Brain microvascular endothelial cell (primary cell): ENCODE results near the gene TMEM190.

Experiments used
- DNase-seq: peaks from one replicate; pipeline ENCODE4 v3.0.0-alpha.2; 2020
- H3K27ac ChIP-seq: fragments of 250-450 bp; sonication (Bioruptor Pico); 2 replicates; pipeline ENCODE4 v1.5.1; 2020; ENCODE audit warnings: mild to moderate bottlenecking, moderate library complexity
- H3K27me3 ChIP-seq: fragments of 250-450 bp; sonication (Bioruptor Pico); replicated peaks from 2 replicates; pipeline ENCODE4 v1.5.1; 2020; ENCODE audit warnings: mild to moderate bottlenecking
- H3K36me3 ChIP-seq: fragments of 250-450 bp; sonication (Bioruptor Pico); replicated peaks from 2 replicates; pipeline ENCODE4 v1.5.1; 2020; ENCODE audit warnings: mild to moderate bottlenecking
- H3K4me3 ChIP-seq: 2 replicates; pipeline ENCODE4 v1.5.1; 2011; ENCODE audit warnings: low read depth, mild to moderate bottlenecking, control low read depth, low read length, moderate library complexity
- in situ Hi-C: cut with HindIII; loops from 2 replicates; pipeline ENCODE4 v1.10.0; 2017; ENCODE audit warnings: low sequenced_read_pairs, low pct_ligation_motif_present
- TF ChIP-seq, protein P1 (sequence below): IDR thresholded peaks from 2 replicates; pipeline ENCODE4 v1.5.1; 2011; ENCODE audit warnings: low read depth, mild to moderate bottlenecking, moderate library complexity, low read length, control low read depth, inconsistent platforms; ENCODE audit errors: missing control alignments

The TMEM190 gene

DNA sequence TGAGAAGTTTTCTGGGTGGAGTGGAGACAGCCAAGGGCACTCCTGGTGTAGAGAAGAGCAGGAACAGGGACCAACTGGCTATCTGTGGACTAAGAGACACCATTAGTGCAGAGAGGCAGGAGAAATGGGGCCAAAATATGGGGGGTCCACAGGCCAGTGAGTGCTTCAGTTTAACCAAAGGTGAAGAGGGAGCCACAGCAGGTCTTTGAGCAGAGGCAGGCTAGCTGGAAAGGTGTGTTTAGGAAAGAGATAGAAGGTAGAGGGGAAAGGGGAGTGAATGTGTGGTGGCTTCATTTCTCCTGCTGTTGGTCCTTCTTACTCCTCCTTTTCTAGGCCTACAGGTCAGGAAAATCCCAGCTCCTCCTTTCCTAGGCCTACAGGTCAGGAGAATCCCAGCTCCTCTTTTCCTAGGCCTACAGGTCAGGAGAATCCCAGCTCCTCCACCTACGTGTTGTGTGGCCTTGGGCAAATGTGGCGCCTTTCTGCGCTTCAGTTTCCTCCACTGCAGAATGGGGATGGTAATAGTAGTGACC, 6.0 kb downstream of the TMEM190 start:
- DNase-seq = no peak
- H3K27ac ChIP-seq = no peak overlapping the region
- peaks cover 8% of the 10 kb centered on the region for H3K36me3 ChIP-seq
- no peak overlapping the region for H3K4me3 ChIP-seq
- H3K27me3 ChIP-seq = peaks cover 2% of the 10 kb centered on the region
- in situ Hi-C loops = loop anchor here (25.0 kb wide), 1 partner anchor 230 kb away; the partner anchor contains the start of genes ZNF524, ZNF784 and ZNF865
- TF ChIP-seq, protein P1, sequence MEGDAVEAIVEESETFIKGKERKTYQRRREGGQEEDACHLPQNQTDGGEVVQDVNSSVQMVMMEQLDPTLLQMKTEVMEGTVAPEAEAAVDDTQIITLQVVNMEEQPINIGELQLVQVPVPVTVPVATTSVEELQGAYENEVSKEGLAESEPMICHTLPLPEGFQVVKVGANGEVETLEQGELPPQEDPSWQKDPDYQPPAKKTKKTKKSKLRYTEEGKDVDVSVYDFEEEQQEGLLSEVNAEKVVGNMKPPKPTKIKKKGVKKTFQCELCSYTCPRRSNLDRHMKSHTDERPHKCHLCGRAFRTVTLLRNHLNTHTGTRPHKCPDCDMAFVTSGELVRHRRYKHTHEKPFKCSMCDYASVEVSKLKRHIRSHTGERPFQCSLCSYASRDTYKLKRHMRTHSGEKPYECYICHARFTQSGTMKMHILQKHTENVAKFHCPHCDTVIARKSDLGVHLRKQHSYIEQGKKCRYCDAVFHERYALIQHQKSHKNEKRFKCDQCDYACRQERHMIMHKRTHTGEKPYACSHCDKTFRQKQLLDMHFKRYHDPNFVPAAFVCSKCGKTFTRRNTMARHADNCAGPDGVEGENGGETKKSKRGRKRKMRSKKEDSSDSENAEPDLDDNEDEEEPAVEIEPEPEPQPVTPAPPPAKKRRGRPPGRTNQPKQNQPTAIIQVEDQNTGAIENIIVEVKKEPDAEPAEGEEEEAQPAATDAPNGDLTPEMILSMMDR = no peak

DNA sequence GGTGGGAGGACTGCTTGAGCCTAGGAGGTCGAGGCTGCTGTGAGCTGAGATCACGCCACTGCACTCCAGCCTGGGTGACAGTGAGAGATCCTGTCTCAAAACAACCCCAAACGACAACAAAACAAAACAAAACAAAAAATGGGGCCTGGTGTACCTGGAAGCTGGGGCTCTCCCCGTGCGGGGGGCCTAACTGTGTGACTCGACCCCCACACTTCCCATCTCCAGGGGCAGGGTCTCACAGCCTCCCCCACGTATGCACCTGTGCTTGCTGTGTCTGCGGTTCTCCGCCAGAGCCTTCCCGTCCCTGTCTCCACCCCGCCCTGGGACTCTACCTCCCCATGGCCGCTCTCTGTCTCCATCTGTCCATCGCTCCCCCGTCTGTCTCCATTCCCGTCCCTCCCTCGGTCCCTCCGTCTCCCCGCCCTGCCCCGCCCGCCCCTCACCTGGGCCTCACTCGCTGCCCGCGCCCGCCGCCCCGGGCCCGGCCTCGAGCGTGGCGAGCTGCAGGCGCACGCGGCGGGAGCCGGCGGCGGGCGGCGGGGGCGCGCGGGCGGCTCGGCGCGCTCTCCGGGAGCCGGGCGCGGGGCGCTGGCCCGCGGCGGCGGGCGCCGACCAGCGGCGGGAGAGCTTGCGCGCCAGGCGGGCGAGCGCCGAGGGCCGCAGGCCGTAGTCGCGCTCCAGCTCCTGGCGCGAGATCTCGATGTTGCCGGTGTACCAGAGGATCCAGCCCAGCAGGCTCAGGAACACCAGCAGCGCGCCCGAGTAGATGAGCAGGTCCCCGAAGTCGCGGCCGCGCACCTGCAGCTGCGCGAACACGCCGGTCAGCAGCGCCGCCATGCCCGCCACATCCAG, 6.9 kb downstream of the TMEM190 start:
- DNase-seq = peak; percentile 56
- H3K27me3 ChIP-seq = no peaks in the 10 kb centered on the region
- H3K4me3 ChIP-seq = peak overlapping the region; percentile 55
- TF ChIP-seq, protein P1 = peak; percentile 18
- H3K36me3 ChIP-seq = peaks cover 17% of the 10 kb centered on the region
- in situ Hi-C loops = loop anchor here (25.0 kb wide), 1 partner anchor 229 kb away; the partner anchor contains the start of genes ZNF524, ZNF784 and ZNF865
- no peak overlapping the region for H3K27ac ChIP-seq

DNA sequence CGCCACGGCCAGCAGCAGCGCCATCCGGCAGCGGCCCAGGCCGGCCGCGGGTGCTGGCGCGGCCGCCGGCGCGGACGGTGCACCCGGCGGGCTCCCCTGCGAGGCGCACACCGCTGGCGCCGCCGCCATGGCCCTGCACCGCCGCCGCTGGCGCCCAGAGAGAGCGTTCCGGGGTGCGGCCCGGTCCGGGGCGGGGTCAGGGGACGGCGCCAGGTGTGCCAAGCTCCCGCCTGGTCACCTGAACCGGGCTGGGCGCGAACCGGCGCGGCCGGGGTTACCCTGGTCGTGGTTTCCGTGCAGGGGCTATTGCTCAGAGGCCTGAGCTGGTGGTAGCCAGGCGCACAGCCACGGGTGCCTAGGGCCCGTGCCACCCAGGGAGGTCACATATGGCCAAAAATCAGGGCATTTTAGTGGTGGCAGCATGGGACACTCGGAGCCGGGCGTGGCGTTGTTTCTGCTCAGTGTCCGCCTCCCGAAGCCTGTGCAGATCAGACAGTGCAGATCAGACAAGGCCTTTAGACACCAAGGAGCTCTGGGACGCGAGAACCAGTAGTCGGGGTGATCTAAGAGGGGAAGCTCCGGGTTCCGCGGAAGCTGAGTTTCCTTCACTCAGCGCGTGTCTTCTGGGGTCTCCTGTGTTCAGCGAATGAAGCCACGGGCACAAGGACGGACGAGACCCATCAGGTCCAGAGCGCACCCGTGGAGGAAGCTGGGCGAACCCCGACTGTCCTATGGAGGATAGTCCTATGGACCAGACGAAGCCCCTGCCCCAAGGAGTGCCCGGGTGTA, 7.7 kb downstream of the TMEM190 start, which contains the start of gene TMEM238:
TMEM238 (minus strand) TSS at position 162 of the 789 bp plus-strand sequence; CDS start at position 129, 33 bp downstream.
- in situ Hi-C loops = loop anchor here (25.0 kb wide), 1 partner anchor 228 kb away; the partner anchor contains the start of genes ZNF524, ZNF784 and ZNF865
- Histone ChIP-seq H3K27me3 (no peaks in the 10 kb centered on the region), H3K36me3 (peaks cover 25% of the 10 kb centered on the region), H3K27ac (peak within 1 kb of the TSS; percentile 77), H3K4me3 (peak within 1 kb of the TSS; percentile 55)
- DNase-seq = no peak
- TF ChIP-seq, protein P1 = no peak

DNA sequence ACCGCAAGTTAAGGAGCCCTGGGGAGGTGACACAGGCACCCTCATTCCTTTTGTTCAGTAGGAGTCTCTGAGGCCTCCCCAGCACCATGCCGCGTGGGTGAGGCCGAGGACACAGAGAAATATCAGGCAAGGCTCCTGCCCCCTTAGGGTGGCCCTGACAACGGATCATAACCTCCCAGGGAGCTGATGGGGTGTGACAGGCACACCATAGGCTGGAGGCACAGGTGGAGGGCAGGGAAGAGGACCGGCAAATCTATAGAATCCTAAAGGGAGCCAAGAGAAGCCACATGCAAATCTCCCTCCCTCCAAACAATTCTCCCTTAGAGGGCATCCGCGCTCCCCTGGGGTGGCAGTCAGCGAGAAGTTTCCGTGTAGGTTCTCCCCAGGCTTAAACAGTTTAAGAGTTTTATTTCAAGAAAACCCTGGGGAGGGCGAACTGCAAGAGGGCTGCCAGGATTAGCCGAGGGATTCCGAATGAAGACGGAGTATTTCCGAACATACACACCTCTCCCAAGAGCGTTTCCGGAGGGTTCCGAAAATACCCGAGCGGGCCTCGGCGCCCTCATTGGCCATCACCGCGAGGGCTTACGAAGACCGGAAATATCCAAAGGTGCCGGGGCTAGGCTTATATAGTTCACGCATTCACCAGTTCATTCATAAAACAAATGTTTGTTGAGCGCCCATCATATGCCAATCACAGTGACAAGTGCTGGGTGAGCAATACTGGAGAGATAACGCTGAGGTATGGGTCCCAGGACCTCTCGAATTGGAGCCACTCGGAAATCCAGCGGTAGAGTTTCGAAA, 8.5 kb downstream of the TMEM190 start:
- in situ Hi-C loops = loop anchor here (25.0 kb wide), 1 partner anchor 227 kb away; the partner anchor contains the start of genes ZNF524, ZNF784 and ZNF865
- Histone ChIP-seq H3K27me3 (no peaks in the 10 kb centered on the region), H3K27ac (peak overlapping the region; percentile 77), H3K4me3 (peak overlapping the region; percentile 60), H3K36me3 (peaks cover 33% of the 10 kb centered on the region)
- DNase-seq = peak; percentile 95
- TF ChIP-seq, protein P1 = no peak
